Regular cardiac myocyte (primary cell): Measurements from ENCODE around the gene ZC3H8. TPM values are rescaled to one million over a fixed set of nuclear protein-coding genes. Genes with fewer than 3 reads are reported as not detected.

ENCODE experiments used
- total RNA-seq: library from RNA; depleted of rRNA; stranded (reverse); fragments of >200 nt; gene quantifications from 2 replicates; pipeline ENCODE4 v1.2.3, GENCODE V29; 2014

ZC3H8 gene
- total RNA-seq: 5.8 and 22.0 TPM in 2 replicates

GRCh38 chr2:112254466-112255240 is at the start of gene ZC3H8:
Gene ZC3H8 (minus strand): TSS chr2:112255042. CDS start chr2:112254981, 61 bp downstream.

GRCh38 chr2:112275311-112275886 is 20.6 kb upstream of the ZC3H8 start, which contains the start of gene ZC3H6:
Gene ZC3H6 (plus strand): TSS chr2:112275597. CDS start chr2:112275995, 398 bp downstream.

Other genes starting within 250 kb of the ZC3H8 start
- gene TMEM87B, start 199.8 kb downstream of the ZC3H8 start, total RNA-seq: 45.2 and 53.0 TPM in 2 replicates
- 0.96 and 7.6 TPM in 2 replicates for gene FBLN7, start 116.7 kb downstream of the ZC3H8 start, total RNA-seq
- gene ZC3H6, start 20.6 kb upstream of the ZC3H8 start, total RNA-seq: 1.5 and 5.1 TPM in 2 replicates
- 16.5 and 25.1 TPM in 2 replicates for gene RGPD8, start 178.6 kb upstream of the ZC3H8 start, total RNA-seq
- 42.8 and 56.2 TPM in 2 replicates for gene TTL, start 227.1 kb upstream of the ZC3H8 start, total RNA-seq